Stomach smooth muscle (tissue), 2 donors: ENCODE data around the gene ISG15.
"Not testable (repeated sequence)": the region's sequence is repeated elsewhere in the genome, so short reads cannot be mapped to it uniquely, and the experiment has no call there.

Source experiments
- H3K27ac ChIP-seq: one replicate; pipeline ENCODE4 v1.7.0; 2013; ENCODE audit warnings: mild to moderate bottlenecking, low read length, inconsistent platforms
- H3K27me3 ChIP-seq, 2 donors: one replicate each; pipeline ENCODE4 v1.7.0; 2013; ENCODE audit warnings: low read length in 2 of 2; ENCODE audit not compliant: insufficient read depth in 2 of 2, control insufficient read depth in 1 of 2
- H3K36me3 ChIP-seq, 2 donors: one replicate each; pipeline ENCODE4 v1.7.0; 2013; ENCODE audit warnings: low read length in 2 of 2; ENCODE audit not compliant: control insufficient read depth in 2 of 2, insufficient read depth in 2 of 2
- H3K4me1 ChIP-seq: one replicate; pipeline ENCODE4 v1.7.0; 2013; ENCODE audit warnings: low read length; ENCODE audit not compliant: control insufficient read depth, insufficient read depth
- H3K4me3 ChIP-seq, 2 donors: one replicate each; pipeline ENCODE4 v1.7.0; 2013; ENCODE audit warnings: low read length in 2 of 2
- H3K9ac ChIP-seq, 2 donors: one replicate each; pipeline ENCODE4 v1.7.0; 2013; ENCODE audit warnings: low read length in 2 of 2, mild to moderate bottlenecking in 1 of 2
- H3K9me3 ChIP-seq, 2 donors: one replicate each; pipeline ENCODE4 v1.7.0; 2013; ENCODE audit warnings: low read length in 2 of 2; ENCODE audit not compliant: control insufficient read depth in 2 of 2
- donor health status: healthy.
- donor health status: Pancreatic carcinoma.

Gene ISG15

GRCh38 chr1:1017397-1018320, 4.4 kb downstream of the ISG15 start:
- not testable (repeated sequence) for H3K4me3 ChIP-seq, H3K9me3 ChIP-seq, H3K27ac ChIP-seq, H3K27me3 ChIP-seq, H3K9ac ChIP-seq, H3K36me3 ChIP-seq
- peaks cover 27% of the 10 kb centered on the region for H3K4me1 ChIP-seq

GRCh38 chr1:1018321-1018685, 5.0 kb downstream of the ISG15 start:
- not testable (repeated sequence) for H3K27me3 ChIP-seq, H3K36me3 ChIP-seq, H3K4me3 ChIP-seq, H3K27ac ChIP-seq, H3K9ac ChIP-seq, H3K9me3 ChIP-seq
- H3K4me1 ChIP-seq: peaks cover 23% of the 10 kb centered on the region

- Histone ChIP-seq H3K9me3 (no peaks in the 10 kb centered on the region), H3K4me3 (peak overlapping the region in 1 of 2 donors; percentile 64), H3K4me1 (peaks cover 12% of the 10 kb centered on the region), H3K9ac (no peak overlapping the region), H3K27me3 (no peaks in the 10 kb centered on the region), H3K36me3 (no peaks in the 10 kb centered on the region), H3K27ac (no peak overlapping the region)
These were observed 6.1 kb downstream of the ISG15 start for GRCh38 chr1:1019122-1019999.

GRCh38 chr1:1020000-1020404, 6.7 kb downstream of the ISG15 start, which contains the start of gene AGRN:
Gene AGRN (plus strand): TSS chr1:1020120. CDS start chr1:1020173, 53 bp downstream.
- H3K27ac ChIP-seq: no peak within 1 kb of the TSS
- peaks cover 8% of the 10 kb centered on the region for H3K4me1 ChIP-seq
- no peak within 1 kb of the TSS for H3K9ac ChIP-seq
- peak within 1 kb of the TSS; percentile 40 to 79 for H3K4me3 ChIP-seq
- no peaks in the 10 kb centered on the region for H3K9me3 ChIP-seq
- H3K36me3 ChIP-seq: no peaks in the 10 kb centered on the region
- no peaks in the 10 kb centered on the region for H3K27me3 ChIP-seq

- H3K36me3 ChIP-seq: no peaks in the 10 kb centered on the region
- H3K27me3 ChIP-seq: no peaks in the 10 kb centered on the region
- no peaks in the 10 kb centered on the region for H3K9me3 ChIP-seq
- H3K9ac ChIP-seq: no peak overlapping the region
- peak overlapping the region; percentile 40 to 79 for H3K4me3 ChIP-seq
- no peak overlapping the region for H3K27ac ChIP-seq
- peaks cover 8% of the 10 kb centered on the region for H3K4me1 ChIP-seq
These were observed 7.2 kb downstream of the ISG15 start for GRCh38 chr1:1020415-1021009.

GRCh38 chr1:1021010-1021919, 8.0 kb downstream of the ISG15 start:
- Histone ChIP-seq H3K9me3 (no peaks in the 10 kb centered on the region), H3K4me3 (peak overlapping the region; percentile 40 to 62), H3K27ac (no peak overlapping the region), H3K9ac (no peak overlapping the region), H3K36me3 (no peaks in the 10 kb centered on the region), H3K4me1 (peaks cover 8% of the 10 kb centered on the region), H3K27me3 (no peaks in the 10 kb centered on the region)

GRCh38 chr1:1021920-1022259, 8.6 kb downstream of the ISG15 start:
- Histone ChIP-seq H3K4me1 (peaks cover 8% of the 10 kb centered on the region), H3K9ac (no peak overlapping the region), H3K4me3 (no peak overlapping the region), H3K27ac (no peak overlapping the region), H3K36me3 (no peaks in the 10 kb centered on the region), H3K9me3 (no peaks in the 10 kb centered on the region), H3K27me3 (no peaks in the 10 kb centered on the region)

- no peak overlapping the region for H3K27ac ChIP-seq
- H3K36me3 ChIP-seq: no peaks in the 10 kb centered on the region
- no peaks in the 10 kb centered on the region for H3K9me3 ChIP-seq
- H3K4me1 ChIP-seq: peaks cover 8% of the 10 kb centered on the region
- H3K27me3 ChIP-seq: no peaks in the 10 kb centered on the region
- no peak overlapping the region for H3K4me3 ChIP-seq
- H3K9ac ChIP-seq: no peak overlapping the region
These were observed 9.2 kb downstream of the ISG15 start for GRCh38 chr1:1022302-1023009.

GRCh38 chr1:1023700-1024099, 10.4 kb downstream of the ISG15 start:
- H3K4me1 ChIP-seq: peaks cover 8% of the 10 kb centered on the region
- no peaks in the 10 kb centered on the region for H3K36me3 ChIP-seq
- H3K9me3 ChIP-seq: no peaks in the 10 kb centered on the region
- no peaks in the 10 kb centered on the region for H3K27me3 ChIP-seq
- H3K4me3 ChIP-seq: no peak overlapping the region
- no peak overlapping the region for H3K27ac ChIP-seq
- H3K9ac ChIP-seq: no peak overlapping the region
